GM12891 (cell line): Measurements from ENCODE around the gene SLC29A4.

Experiments used
- DNase-seq: peaks from one replicate; pipeline ENCODE4 v3.0.0; 2011; ENCODE audit warnings: low spot score; ENCODE audit not compliant: insufficient read length
- FAIRE-seq: peaks from 2 replicates; lab custom pipeline; 2011; peaks lifted over from hg19 to GRCh38; lab: Jason Lieb, UNC
- PAX5 ChIP-seq: IDR thresholded peaks from 2 replicates; pipeline ENCODE4 v1.6.1; 2011; ENCODE audit warnings: low read length, moderate library complexity, mild to moderate bottlenecking; ENCODE audit not compliant: insufficient read depth, severe bottlenecking
- POLR2A ChIP-seq: IDR thresholded peaks from 2 replicates; pipeline ENCODE4 v1.6.1; 2011; ENCODE audit warnings: low read depth, low read length, control low read depth
- POLR2AphosphoS5 ChIP-seq: IDR thresholded peaks from 2 replicates; pipeline ENCODE4 v1.6.1; 2011; ENCODE audit warnings: low read depth, low read length, control low read depth
- POU2F2 ChIP-seq: IDR thresholded peaks from 2 replicates; pipeline ENCODE4 v1.6.1; 2011; ENCODE audit warnings: low read depth, mild to moderate bottlenecking, control low read depth, low read length, moderate library complexity
- SPI1 ChIP-seq: IDR thresholded peaks from 2 replicates; pipeline ENCODE4 v1.6.1; 2011; ENCODE audit warnings: low read depth, low read length, control low read depth
- TAF1 ChIP-seq: IDR thresholded peaks from 2 replicates; pipeline ENCODE4 v1.6.1; 2011; ENCODE audit warnings: low read depth, low read length, control low read depth

SLC29A4 gene

DNA sequence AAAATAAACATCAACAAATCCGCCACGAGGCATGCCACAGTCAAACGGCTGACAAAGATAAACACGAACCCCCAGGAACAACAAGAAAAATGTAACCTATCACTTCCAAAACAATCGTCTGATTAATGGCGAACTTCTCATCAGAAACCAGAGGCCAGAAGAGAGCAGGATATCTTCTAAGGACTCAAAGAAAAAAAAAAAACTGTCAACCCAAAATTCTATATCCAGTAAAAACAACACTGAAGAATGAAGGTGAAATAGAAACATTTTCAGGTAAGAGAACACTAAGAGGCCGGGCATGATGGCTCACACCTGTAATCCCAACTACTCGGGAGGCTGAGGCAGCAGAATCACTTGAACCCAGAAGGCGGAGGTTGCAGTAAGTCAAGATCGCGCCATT is 54.3 kb downstream of the SLC29A4 start:
- FAIRE-seq, result no peak
- TF ChIP-seq POU2F2, result no peak
- no peak for TF ChIP-seq POLR2A
- TF ChIP-seq TAF1, result no peak
- TF ChIP-seq POLR2AphosphoS5, result no peak
- no peak for TF ChIP-seq SPI1
- TF ChIP-seq PAX5, result no peak

DNA sequence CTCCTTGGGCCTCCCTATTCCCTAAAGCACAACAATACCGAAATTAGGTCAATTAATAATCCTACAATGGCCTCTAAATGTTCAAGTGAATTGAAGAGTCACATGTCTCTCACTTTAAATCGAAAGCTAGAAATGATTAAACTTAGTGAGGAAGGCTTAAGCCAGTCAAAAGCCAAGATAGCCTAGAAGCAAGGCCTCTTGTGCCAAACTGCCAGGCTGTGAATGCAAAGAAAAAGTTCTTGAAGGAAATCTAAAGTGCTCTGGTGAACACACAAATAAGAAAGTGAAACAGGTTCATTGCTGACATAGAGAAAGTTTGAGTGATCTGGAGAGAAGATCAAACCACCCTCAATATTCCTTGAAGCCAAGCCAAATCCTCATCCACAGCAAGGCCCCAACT is 57.2 kb downstream of the SLC29A4 start:
- DNase-seq (no peak), FAIRE-seq (no peak)
- no peak for TF ChIP-seq POLR2AphosphoS5
- no peak for TF ChIP-seq SPI1
- TF ChIP-seq PAX5, result no peak
- no peak for TF ChIP-seq TAF1
- no peak for TF ChIP-seq POU2F2
- TF ChIP-seq POLR2A, result no peak

More for the DNA sequence above, 54.3 kb downstream of the SLC29A4 start:
- no peak for DNase-seq

DNA sequence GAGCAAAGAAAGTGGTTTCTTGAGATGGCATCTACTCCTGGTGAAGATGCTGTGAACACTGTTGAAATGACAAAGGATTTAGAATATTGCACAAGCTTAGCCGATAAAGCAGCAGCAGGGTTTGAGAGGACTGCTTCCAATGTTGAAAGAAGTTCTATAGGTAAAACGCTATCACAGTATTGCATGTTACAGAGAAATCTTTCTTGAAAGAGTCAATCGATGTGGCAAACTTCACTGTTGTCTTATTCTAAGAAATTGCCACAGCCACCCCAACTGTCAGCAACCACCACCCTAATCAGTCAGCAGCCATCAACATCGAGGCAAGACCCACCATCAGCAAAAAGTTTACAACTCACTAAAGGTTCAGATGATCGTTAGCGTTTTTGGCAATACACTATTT is 59.9 kb downstream of the SLC29A4 start:
- FAIRE-seq (no peak), DNase-seq (no peak)
- TF ChIP-seq PAX5 (no peak), POU2F2 (no peak), SPI1 (no peak), POLR2A (no peak), POLR2AphosphoS5 (no peak), TAF1 (no peak)

DNA sequence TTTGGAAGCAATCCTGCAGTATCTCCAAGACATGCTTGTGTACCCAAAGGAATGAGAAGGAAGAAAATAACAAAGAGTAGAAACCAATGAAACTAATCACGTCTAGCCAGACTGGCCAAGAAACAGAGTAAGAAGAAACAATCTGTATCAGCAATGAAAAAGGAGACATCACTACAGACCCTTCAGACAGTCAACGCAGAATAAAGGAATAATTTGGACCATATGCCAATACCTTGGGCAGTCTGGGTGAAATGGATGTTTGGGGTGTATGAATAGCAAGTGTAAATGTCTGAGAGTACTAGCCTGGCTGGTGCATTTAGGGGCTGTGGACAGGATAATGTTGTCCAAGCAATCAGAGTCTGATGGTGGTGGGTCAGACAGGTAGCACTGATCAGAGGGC is 61.1 kb downstream of the SLC29A4 start:
- FAIRE-seq (no peak), DNase-seq (no peak)
- TF ChIP-seq PAX5, result no peak

DNA sequence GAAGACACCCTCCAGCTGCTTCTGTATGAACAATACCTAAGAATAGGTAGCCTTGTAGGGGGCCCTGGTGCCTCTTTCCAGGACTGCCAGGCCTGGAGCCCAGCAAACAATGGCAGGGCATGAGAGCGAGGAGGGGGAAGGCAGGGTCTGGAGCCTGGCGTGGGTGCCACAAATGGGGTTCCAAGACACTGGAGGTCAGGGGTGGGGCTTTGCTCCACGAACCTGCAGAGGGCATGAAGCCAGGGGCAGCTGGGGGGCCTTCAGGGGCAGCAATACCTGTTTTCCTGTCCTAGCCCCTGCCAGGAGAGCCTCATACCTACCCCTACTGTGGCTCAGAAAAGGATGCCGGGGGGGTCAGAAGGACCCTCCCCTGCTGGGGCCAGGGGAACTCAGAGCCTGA is 61.6 kb downstream of the SLC29A4 start:
- FAIRE-seq (no peak), DNase-seq (no peak)
- TF ChIP-seq POLR2A (no peak), PAX5 (no peak), SPI1 (no peak), POU2F2 (no peak), POLR2AphosphoS5 (no peak), TAF1 (no peak)

DNA sequence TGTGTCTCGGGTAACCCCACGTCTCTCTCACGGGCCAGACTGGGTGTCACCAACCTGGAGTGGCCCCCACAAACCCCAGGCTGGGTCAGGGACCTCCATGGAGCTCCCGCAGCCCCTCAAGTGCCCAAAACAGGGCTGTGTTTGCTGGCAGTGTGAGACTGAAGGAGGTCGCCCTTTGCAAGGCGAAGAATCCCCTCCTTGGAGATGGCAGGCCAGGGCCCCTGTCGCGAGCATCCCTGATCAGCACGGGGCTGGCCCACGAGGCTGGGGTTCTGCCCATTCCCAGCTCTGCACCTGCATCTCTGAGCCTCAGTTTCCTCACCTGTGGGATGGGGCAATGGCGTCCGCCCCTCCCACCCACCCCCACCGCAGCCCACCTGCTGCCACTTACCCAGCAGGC is 62.4 kb downstream of the SLC29A4 start:
- FAIRE-seq, result no peak
- TF ChIP-seq POLR2AphosphoS5 (no peak), TAF1 (no peak), PAX5 (no peak), SPI1 (no peak), POU2F2 (no peak), POLR2A (no peak)
- no peak for DNase-seq

DNA sequence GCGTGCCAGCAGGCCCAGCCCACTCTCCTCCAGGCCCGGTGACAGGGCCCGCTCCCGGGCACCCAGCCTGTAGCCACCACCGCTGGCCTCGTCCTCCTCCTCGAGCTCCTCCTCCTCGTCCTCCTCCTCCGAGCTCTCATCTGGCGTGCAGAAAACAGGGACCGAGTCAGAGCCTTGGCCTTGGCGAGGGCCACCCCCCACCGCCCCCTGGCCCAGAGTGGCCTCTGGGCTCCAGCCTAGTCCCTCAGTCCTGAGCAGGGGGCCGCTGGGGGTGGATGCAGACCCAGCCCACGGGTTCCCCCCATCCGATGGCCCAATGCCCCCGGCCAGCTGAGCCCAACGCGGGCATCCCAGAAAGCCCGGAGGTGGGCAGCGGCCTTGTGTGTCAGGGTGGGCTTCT is 62.9 kb downstream of the SLC29A4 start:
- TF ChIP-seq POLR2AphosphoS5 (no peak), SPI1 (no peak), POU2F2 (no peak), PAX5 (no peak), TAF1 (no peak), POLR2A (no peak)
- FAIRE-seq, result no peak
- DNase-seq, result no peak

DNA sequence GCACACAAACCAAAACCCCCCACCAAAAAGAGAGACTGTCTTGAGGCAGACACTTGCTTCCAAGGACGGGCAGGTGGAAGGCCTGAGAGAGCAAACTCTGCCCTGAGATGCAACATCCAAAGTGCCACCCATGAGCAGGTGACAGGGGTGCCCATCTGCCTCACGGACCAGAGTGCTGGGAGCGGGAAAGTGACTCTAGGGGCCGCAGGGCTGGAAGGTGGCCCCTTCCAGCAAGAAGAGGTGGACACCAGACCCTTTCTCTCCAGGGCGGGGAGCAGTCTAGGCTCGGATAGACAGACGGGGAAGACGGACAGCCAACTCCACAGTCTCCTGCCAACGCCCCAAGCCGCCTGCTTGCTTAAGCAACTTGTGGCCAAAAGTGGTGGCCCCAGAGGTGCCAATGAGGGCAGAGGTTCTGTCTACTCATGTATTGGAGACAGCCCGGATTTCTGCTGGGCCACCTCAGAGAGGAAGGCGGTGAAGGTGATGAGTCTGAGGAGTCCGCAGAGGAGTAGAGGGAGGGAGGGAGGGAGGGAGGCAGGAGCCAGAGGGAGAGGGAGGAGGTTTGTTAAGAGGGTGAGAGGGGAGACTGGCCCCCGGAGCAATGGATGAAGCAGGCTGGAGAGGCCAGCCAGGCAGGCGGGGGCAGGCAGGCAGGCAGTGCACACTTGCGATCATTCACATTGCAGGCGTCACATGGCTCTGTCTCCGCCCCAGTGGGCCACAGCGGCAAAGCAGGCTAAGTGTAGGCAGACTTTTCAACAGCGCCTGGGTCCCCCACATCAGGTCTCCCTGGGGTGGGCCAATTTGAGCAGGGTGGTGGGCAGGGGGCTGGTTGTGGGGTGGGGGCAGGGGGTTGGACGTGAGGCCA is 65.6 kb downstream of the SLC29A4 start:
- TF ChIP-seq TAF1 (no peak), PAX5 (no peak), SPI1 (no peak), POLR2A (no peak), POLR2AphosphoS5 (no peak)

DNA sequence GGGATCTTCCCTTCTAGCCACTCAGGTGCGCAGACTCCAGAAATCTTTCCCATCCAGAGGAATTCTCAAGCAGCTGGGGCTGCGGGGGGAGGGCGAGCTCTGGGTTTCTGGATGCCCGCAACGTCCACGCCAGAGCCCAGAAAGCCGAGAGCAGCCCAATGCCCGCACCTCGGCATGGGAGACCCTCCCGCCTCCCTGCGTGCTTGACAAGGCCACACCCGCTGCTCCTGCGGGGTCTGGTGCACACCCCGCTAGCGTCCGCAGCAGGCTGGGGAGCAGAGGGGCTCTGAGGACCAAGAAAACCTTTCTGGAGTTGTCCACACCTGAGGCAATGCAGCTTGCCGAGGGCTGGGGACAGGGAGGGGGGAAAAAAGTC is 66.2 kb downstream of the SLC29A4 start:
- FAIRE-seq (no peak), DNase-seq (no peak)
- TF ChIP-seq POLR2A, result no peak
- no peak for TF ChIP-seq PAX5
- no peak for TF ChIP-seq TAF1
- no peak for TF ChIP-seq SPI1
- no peak for TF ChIP-seq POU2F2
- no peak for TF ChIP-seq POLR2AphosphoS5

More for the DNA sequence above, 65.6 kb downstream of the SLC29A4 start:
- FAIRE-seq, result no peak
- DNase-seq, result no peak
